ENCODE measurements around the gene MAP3K9.

The MAP3K9 gene

GRCh38 chr14:70696026-70696425, 113.3 kb downstream of the MAP3K9 start:
- H3K4me1 Mint-ChIP-seq: no peaks in the 10 kb centered on the region
- DNase-seq: no peak
- no peak for TF ChIP-seq CTCF (IDR thresholded peaks at IDR 0.05)
- no peak overlapping the region for H3K4me3 Mint-ChIP-seq
- H3K27ac Mint-ChIP-seq: no peak overlapping the region
- H3K9me3 Mint-ChIP-seq: no peaks in the 10 kb centered on the region
- peaks cover 10% of the 10 kb centered on the region for H3K27me3 Mint-ChIP-seq (ENCODE audit: low read depth, poor library complexity)
- H3K36me3 Mint-ChIP-seq (ENCODE audit: low read depth): no peaks in the 10 kb centered on the region

DNA sequence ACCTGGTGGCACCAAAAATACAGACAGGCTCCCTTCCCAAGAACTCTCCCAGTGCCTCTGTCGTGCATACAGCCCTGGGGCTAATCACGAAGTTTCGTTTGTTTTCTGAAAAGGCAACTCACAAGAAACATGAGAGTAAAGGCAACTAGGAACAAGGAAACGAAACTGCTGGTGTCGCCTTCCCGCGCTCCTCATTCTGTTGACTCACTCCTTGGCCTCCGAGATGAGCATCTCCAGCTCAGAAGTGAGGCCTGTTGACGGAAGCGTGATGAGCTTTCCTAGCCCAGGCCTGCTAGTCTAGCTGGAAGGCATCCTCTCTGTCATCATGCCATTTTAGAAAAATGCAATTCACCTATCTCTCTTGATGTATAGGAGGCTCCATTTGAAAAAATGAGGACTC, 117.1 kb downstream of the MAP3K9 start:
- TF ChIP-seq CTCF (IDR thresholded peaks at IDR 0.05): no peak
- H3K36me3 Mint-ChIP-seq (ENCODE audit: low read depth): no peaks in the 10 kb centered on the region
- no peak for DNase-seq
- H3K4me1 Mint-ChIP-seq: peaks cover 4% of the 10 kb centered on the region
- no peak overlapping the region for H3K27ac Mint-ChIP-seq
- H3K27me3 Mint-ChIP-seq (ENCODE audit: low read depth, poor library complexity): peaks cover 4% of the 10 kb centered on the region
- no peak overlapping the region for H3K4me3 Mint-ChIP-seq
- H3K9me3 Mint-ChIP-seq: no peaks in the 10 kb centered on the region

DNA sequence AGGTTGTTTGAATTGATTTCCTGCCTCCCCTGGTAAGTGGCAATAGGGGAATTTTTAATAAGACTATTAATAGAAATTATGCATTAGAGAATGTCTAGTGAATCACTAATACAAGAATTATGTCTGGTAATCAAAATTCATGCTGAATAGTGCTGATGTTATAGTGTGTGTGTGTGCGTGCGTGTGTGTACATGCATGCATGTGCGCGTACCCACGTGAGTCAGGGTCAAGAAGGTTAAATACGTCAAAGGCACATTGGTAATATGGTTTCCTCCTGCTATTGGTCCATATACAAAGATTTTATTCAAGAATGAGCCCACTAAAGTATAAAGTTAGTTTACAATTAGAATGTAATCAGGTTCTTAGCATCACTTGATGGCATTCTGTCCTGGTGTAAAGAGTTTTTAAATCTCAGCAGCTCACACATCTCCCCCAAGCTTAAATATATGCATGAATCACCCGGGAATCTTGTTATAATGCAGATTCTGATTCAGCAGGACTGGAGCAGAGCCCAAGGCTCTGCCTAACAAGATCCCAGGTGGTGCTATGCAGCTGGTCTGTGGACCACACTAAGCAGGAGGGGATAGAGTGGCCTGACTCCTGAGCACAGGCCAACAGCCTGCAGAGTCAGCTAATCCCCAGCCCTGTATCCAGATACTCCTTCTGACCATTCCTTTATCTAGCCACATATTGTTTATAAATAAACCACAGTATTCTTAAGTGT, 123.7 kb downstream of the MAP3K9 start:
- no peaks in the 10 kb centered on the region for H3K36me3 Mint-ChIP-seq (ENCODE audit: low read depth)
- DNase-seq: no peak
- H3K27ac Mint-ChIP-seq: no peak overlapping the region
- TF ChIP-seq CTCF (IDR thresholded peaks at IDR 0.05): no peak
- H3K4me3 Mint-ChIP-seq: no peak overlapping the region
- H3K4me1 Mint-ChIP-seq: peaks cover 9% of the 10 kb centered on the region
- no peaks in the 10 kb centered on the region for H3K9me3 Mint-ChIP-seq
- H3K27me3 Mint-ChIP-seq (ENCODE audit: low read depth, poor library complexity): peaks cover 5% of the 10 kb centered on the region

GRCh38 chr14:70683983-70684382, 125.3 kb downstream of the MAP3K9 start:
- no peak overlapping the region for H3K27ac Mint-ChIP-seq

GRCh38 chr14:70680748-70681147, 128.6 kb downstream of the MAP3K9 start:
- no peak for TF ChIP-seq CTCF (IDR thresholded peaks at IDR 0.05)
- Mint-ChIP-seq H3K36me3 (ENCODE audit: low read depth) (no peaks in the 10 kb centered on the region), H3K4me3 (no peak overlapping the region), H3K27ac (no peak overlapping the region), H3K9me3 (no peaks in the 10 kb centered on the region), H3K27me3 (ENCODE audit: low read depth, poor library complexity) (peaks cover 12% of the 10 kb centered on the region), H3K4me1 (peaks cover 5% of the 10 kb centered on the region)
- no peak for DNase-seq

More at GRCh38 chr14:70683983-70684382, 125.3 kb downstream of the MAP3K9 start:
- H3K4me3 Mint-ChIP-seq: no peak overlapping the region
- no peak for TF ChIP-seq CTCF (IDR thresholded peaks at IDR 0.05)
- DNase-seq: no peak
- peaks cover 5% of the 10 kb centered on the region for H3K4me1 Mint-ChIP-seq
- no peaks in the 10 kb centered on the region for H3K36me3 Mint-ChIP-seq (ENCODE audit: low read depth)
- H3K27me3 Mint-ChIP-seq (ENCODE audit: low read depth, poor library complexity): peaks cover 5% of the 10 kb centered on the region
- H3K9me3 Mint-ChIP-seq: no peaks in the 10 kb centered on the region

- no peaks in the 10 kb centered on the region for H3K36me3 Mint-ChIP-seq (ENCODE audit: low read depth)
- no peak for DNase-seq
- H3K4me3 Mint-ChIP-seq: no peak overlapping the region
- H3K4me1 Mint-ChIP-seq: peaks cover 7% of the 10 kb centered on the region
- no peaks in the 10 kb centered on the region for H3K9me3 Mint-ChIP-seq
- no peak overlapping the region for H3K27ac Mint-ChIP-seq
- no peak for TF ChIP-seq CTCF (IDR thresholded peaks at IDR 0.05)
- H3K27me3 Mint-ChIP-seq (ENCODE audit: low read depth, poor library complexity): peaks cover 7% of the 10 kb centered on the region
These were observed 132.0 kb downstream of the MAP3K9 start for GRCh38 chr14:70677341-70677740.

All from nephron progenitor cell (in vitro differentiated cells).